ENCODE measurements around the gene DHX15. TPM values are rescaled to one million over a fixed set of nuclear protein-coding genes. Genes with fewer than 3 reads are reported as not detected.

The DHX15 gene
- polyA plus RNA-seq, 1 donor: 112 TPM

GRCh38 chr4:24582235-24582832, 2.0 kb downstream of the DHX15 start:
- DNase-seq: no peak

DNA sequence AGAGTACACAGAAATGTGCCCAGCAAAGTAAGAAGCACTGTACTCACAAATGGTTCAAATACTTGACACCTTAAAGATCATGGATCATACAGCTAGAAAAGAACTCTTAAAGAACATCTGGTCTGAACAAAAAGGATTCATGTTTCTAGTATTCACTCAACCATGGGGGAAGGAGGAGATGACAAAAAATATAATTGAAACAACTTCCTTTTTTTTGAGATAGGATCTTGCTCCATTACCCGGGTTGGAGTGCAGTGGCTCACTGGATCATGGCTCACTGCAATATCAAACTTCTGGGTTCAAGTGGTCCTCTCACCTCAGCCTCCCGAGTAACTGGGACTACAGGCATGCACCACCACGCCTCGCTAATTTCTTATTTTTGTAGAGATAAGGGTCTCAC, 6.0 kb downstream of the DHX15 start:
- no peak for DNase-seq

DNA sequence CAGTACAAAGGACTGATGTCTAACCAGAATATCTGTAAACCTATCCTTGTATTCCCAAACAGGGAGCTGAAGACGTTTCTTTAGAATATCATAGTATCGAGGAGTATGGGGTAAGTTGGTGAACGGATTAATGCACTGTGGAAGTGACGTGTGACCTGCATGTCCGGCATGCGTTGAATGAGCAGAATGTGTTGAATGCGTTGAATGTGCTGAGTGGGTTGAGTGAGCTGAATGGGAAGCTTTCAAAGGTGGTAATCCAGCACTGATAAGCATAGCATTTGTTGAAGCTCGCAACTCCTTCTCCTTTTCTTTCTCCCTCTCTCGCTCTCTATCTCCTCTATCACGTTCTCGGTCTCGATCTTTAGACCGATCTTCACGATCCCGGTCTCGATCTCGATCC, 8.1 kb downstream of the DHX15 start:
- DNase-seq: no peak

- DNase-seq: no peak
Observed at GRCh38 chr4:24574236-24574635, 10.1 kb downstream of the DHX15 start.

DNA sequence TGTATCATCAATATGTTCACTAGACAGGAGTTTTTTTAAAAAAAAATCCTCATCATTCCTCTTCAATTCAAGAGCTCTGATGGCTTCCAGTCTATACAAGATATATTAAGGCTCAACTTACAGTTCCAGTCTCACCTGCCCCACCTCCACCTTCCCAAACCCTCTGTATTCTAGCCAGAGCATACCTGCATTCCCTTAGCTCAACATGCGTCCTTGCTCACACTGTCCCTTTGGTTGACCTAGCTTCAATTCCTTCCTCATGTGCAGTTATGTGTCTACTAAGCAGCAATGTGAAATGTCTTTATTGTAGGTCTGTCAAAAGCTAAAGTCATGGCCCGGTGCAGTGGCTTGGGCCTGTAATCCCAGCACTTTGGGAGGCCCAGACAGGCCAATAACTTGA, 10.8 kb downstream of the DHX15 start:
- DNase-seq: no peak

DNA sequence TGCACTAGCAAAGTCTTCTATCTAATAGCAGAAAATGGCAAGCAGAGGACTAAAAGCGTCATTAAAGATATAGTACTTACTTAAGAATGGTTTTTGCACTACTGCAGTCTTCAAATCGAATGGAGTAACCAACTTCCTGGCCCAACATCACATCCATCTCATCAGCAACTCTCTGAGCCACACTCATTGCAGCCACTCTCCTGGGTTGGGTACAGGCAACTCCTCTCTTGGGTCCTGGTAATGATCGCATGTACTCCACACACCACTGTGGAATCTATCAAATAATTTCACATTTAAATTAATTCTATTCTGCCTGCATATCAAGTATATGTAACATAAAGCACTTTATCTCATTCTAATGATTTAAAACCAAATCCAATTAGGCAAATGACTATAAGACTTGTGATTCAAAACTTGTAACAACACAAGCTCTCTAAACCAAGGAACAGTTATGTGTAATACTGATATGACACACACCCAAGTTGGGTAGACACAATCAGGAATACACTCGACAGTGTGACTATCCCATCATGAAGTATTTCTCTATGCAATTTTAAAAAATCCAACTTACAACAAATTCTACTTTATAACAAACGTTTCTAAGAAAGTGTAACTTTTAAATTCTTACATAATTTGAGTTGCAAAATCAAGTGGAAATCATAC, 13.6 kb downstream of the DHX15 start:
- no peak for DNase-seq

DNA sequence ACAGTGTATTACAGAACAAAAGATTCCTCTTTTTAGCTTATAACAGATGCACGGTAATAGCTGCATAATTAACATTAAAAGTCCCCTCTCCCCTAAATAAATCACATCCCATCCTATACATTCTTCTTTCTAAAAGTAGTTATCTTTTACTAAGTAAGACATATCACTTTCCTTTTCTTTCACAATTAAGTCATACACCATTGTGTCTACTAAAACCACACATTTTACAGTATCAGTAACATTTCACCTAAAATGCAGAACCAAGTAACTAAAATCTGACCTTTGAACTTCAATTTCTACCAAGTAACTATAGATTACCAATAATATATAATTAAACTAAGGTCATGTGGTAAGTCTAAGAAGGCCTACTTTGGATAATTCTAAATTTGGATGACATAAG, 14.2 kb downstream of the DHX15 start:
- no peak for DNase-seq

GRCh38 chr4:24569662-24570061, 14.7 kb downstream of the DHX15 start:
- DNase-seq: no peak

GRCh38 chr4:24568425-24568824, 15.9 kb downstream of the DHX15 start:
- no peak for DNase-seq

- no peak for DNase-seq
Observed at GRCh38 chr4:24565054-24565453, 19.3 kb downstream of the DHX15 start.

- DNase-seq: no peak
Observed at GRCh38 chr4:24564488-24564887, 19.9 kb downstream of the DHX15 start.

DNA sequence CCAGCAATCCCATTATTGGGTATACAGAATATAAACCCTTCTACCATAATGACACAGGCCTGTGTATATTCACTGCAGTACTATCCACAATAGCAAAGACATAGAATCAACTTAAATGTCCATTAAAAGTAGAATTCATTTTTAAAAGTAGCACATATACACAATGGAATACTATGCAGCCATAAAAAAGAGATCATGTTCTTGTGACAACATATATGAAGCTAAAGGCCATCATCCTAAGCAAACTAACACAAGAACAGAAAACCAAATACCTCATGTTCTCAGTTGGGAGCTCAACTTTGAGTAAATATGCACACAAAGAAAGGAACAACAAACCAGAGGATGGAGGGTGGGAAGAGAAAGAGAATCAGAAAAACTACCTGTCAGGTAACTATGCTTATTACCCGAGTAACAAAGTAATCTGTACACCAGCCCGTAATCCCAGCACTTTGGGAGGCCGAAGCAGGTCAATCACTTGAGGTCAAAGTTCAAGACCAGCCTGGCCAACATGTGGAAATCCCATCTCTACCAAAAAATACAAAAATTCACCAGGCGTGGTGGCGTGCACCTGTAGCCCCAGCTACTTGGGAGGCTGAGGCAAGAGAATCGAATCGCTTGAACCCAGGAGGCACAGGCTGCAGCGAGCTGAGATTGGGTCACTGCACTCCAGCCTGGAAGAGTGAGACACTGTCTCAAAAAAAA, 22.8 kb downstream of the DHX15 start:
- DNase-seq: no peak

- DNase-seq: no peak
Observed at GRCh38 chr4:24560868-24561368, 23.4 kb downstream of the DHX15 start.

DNA sequence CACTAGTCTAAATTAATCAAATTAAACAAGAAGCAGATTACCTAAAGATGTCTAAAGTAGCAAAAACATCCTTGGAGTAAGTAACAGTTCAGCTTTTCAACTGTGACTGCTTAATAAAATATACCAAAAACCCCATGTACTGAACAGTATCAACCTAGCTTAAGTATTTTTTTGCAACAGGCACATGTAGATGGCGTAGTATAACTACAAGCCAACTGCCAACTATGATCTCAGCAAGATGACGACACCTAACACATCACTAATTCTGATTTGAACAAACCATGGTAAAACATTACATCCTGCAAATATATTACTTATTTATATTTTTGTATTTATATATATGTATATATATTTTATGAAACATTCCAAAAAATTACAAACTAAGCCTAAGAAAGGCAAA, 24.5 kb downstream of the DHX15 start:
- no peak for DNase-seq

GRCh38 chr4:24559032-24559821, 25.1 kb downstream of the DHX15 start:
- DNase-seq: no peak

- DNase-seq: no peak
Observed at GRCh38 chr4:24557026-24558025, 27.0 kb downstream of the DHX15 start.

GRCh38 chr4:24551492-24552289, 32.7 kb downstream of the DHX15 start:
- DNase-seq: no peak

- DNase-seq: no peak
Observed at GRCh38 chr4:24550441-24551175, 33.7 kb downstream of the DHX15 start.

DNA sequence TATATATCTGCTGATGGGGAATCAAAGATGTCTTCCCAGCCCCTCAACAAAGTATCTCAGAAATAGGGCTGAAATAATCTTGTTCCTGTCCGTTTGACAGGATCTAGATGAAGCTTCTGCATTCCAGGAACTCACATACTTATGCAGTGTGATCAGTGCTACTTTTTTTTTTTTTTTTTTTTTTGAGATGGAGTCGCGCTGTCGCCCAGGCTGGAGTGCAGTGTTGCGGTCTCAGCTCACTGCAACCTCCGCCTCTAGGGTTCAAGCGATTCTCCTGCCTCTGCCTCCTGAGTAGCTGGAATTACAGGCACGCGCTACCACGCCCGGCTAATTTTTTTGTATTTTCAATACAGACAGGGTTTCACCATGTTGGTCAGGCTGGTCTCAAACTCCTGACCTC, 36.4 kb downstream of the DHX15 start:
- no peak for DNase-seq

Data from hindlimb muscle (tissue), 1 donor.